B cell (primary cell): ENCODE measurements around the gene ASTN2.

Experiments used
- CTCF ChIP-seq: fragments of 200-600 bp; IDR thresholded peaks from one replicate; pipeline ENCODE4 v1.8.0; 2022; ENCODE audit warnings: antibody characterized with exemption, mild to moderate bottlenecking
- EZH2 ChIP-seq: IDR thresholded peaks from 2 replicates; pipeline ENCODE4 v1.6.1; 2012; ENCODE audit warnings: borderline replicate concordance, low read depth, mild to moderate bottlenecking, moderate library complexity, low read length; ENCODE audit not compliant: insufficient read depth, poor library complexity, severe bottlenecking

GRCh38 chr9:117368684-117369230 lies 46.1 kb downstream of the ASTN2 start:
- TF ChIP-seq CTCF = no peak
- no peak for TF ChIP-seq EZH2
